Glomerular visceral epithelial cell (primary cell): ENCODE measurements around the gene TGFBR1.

Experiments used
- DNase-seq: peaks from one replicate; pipeline ENCODE4 v3.0.0-alpha.2; 2016; ENCODE audit errors: extremely low spot score

The TGFBR1 gene

GRCh38 chr9:99106044-99106375 is 1.1 kb downstream of the TGFBR1 start:
- no peak for DNase-seq

- DNase-seq: no peak
Observed at GRCh38 chr9:99107421-99107820, 2.5 kb downstream of the TGFBR1 start.

GRCh38 chr9:99108131-99108530 is 3.2 kb downstream of the TGFBR1 start:
- no peak for DNase-seq

GRCh38 chr9:99109522-99109921 is 4.6 kb downstream of the TGFBR1 start:
- DNase-seq: peak; percentile 64

- no peak for DNase-seq
Observed at GRCh38 chr9:99112750-99113413, 8.0 kb downstream of the TGFBR1 start.

- no peak for DNase-seq
Observed at GRCh38 chr9:99113414-99114048, 8.6 kb downstream of the TGFBR1 start.

GRCh38 chr9:99114049-99114440 is 9.1 kb downstream of the TGFBR1 start:
- DNase-seq: no peak

GRCh38 chr9:99114846-99115500 is 10.1 kb downstream of the TGFBR1 start:
- no peak for DNase-seq

- DNase-seq: no peak
Observed at GRCh38 chr9:99116003-99116411, 11.1 kb downstream of the TGFBR1 start.

- DNase-seq: no peak
Observed at GRCh38 chr9:99118782-99119466, 14.0 kb downstream of the TGFBR1 start.

GRCh38 chr9:99119976-99120655 is 15.2 kb downstream of the TGFBR1 start:
- DNase-seq: no peak

- no peak for DNase-seq
Observed at GRCh38 chr9:99121604-99122003, 16.7 kb downstream of the TGFBR1 start.

GRCh38 chr9:99124534-99125255 is 19.8 kb downstream of the TGFBR1 start:
- no peak for DNase-seq

GRCh38 chr9:99125446-99125845 is 20.5 kb downstream of the TGFBR1 start:
- DNase-seq: no peak

- DNase-seq: no peak
Observed at GRCh38 chr9:99126312-99126711, 21.4 kb downstream of the TGFBR1 start.

GRCh38 chr9:99127356-99128132 is 22.6 kb downstream of the TGFBR1 start:
- DNase-seq: no peak

GRCh38 chr9:99128133-99128406 is 23.2 kb downstream of the TGFBR1 start:
- DNase-seq: no peak

GRCh38 chr9:99129091-99129490 is 24.2 kb downstream of the TGFBR1 start:
- no peak for DNase-seq

GRCh38 chr9:99130069-99130468 is 25.2 kb downstream of the TGFBR1 start:
- no peak for DNase-seq

- DNase-seq: no peak
Observed at GRCh38 chr9:99133145-99133544, 28.2 kb downstream of the TGFBR1 start.

- DNase-seq: peak; percentile 76
Observed at GRCh38 chr9:99134893-99135341, 30.0 kb downstream of the TGFBR1 start.
